Spleen (tissue), 13 donors: ENCODE data around the gene NYNRIN. TPM values are rescaled to one million over a fixed set of nuclear protein-coding genes. Genes with fewer than 3 reads are reported as not detected.

Source experiments
- DNase-seq: peaks from one replicate; pipeline ENCODE4 v3.0.0-alpha.2; 2020
- H3K27ac ChIP-seq, 8 donors: fragments of 200-600 bp; sonication (generic) in 7 of 8; 1 replicate in 4 of 8; 2 replicates in 4 of 8; pipeline versions ENCODE4 v1.5.0 to v1.8.0; 2016 to 2021; ENCODE audit warnings: inconsistent platforms in 4 of 8, mild to moderate bottlenecking in 4 of 8, moderate library complexity in 1 of 8
- H3K27me3 ChIP-seq, 7 donors: fragments of 200-600 bp; sonication (generic) in 6 of 7; replicated peaks in 1 of 7; 1 replicate in 4 of 7; 2 replicates in 3 of 7; pipeline versions ENCODE4 v1.5.0 to v1.8.0; 2016 to 2021; ENCODE audit warnings: inconsistent platforms in 3 of 7, mild to moderate bottlenecking in 1 of 7
- H3K36me3 ChIP-seq, 6 donors: fragments of 200-600 bp; sonication (generic) in 5 of 6; 1 replicate in 4 of 6; 2 replicates in 2 of 6; pipeline versions ENCODE4 v1.5.0 to v1.8.0; 2016 to 2021; ENCODE audit warnings: inconsistent platforms in 2 of 6
- H3K4me1 ChIP-seq, 6 donors: fragments of 200-600 bp; sonication (generic) in 5 of 6; 1 replicate in 3 of 6; 2 replicates in 3 of 6; pipeline versions ENCODE4 v1.5.0 to v1.8.0; 2016 to 2021; ENCODE audit warnings: inconsistent platforms in 3 of 6
- H3K4me3 ChIP-seq, 8 donors: fragments of 200-600 bp; sonication (generic) in 7 of 8; 1 replicate in 4 of 8; 2 replicates in 4 of 8; pipeline versions ENCODE4 v1.5.0 to v1.8.0; 2016 to 2021; ENCODE audit warnings: inconsistent platforms in 4 of 8, mild to moderate bottlenecking in 4 of 8, moderate library complexity in 2 of 8
- H3K9me3 ChIP-seq, 8 donors: fragments of 200-600 bp; sonication (generic) in 7 of 8; 1 replicate in 4 of 8; 2 replicates in 4 of 8; pipeline versions ENCODE4 v1.5.0 to v1.8.0; 2016 to 2021; ENCODE audit warnings: inconsistent platforms in 4 of 8
- POLR2A ChIP-seq, 3 donors: fragments of 450-650 bp; IDR thresholded peaks; one replicate each; pipeline ENCODE4 v1.5.1; 2017; ENCODE audit warnings: antibody characterized with exemption in 3 of 3, mild to moderate bottlenecking in 1 of 3
- POLR2AphosphoS5 ChIP-seq, 3 donors: sonication (generic); formaldehyde crosslinking; IDR thresholded peaks; one replicate each; pipeline ENCODE4 v1.5.1; 2017; ENCODE audit warnings: antibody characterized with exemption in 3 of 3
- WGBS, 5 donors: extraction: QIAGEN DNeasy Blood & Tissue Kit in 3 of 5; methylation state at CpG; one replicate each; pipeline versions ENCODE4 v1.1.5 to v1.1.7; 2013 to 2018; 5-methylcytosine and 5-hydroxymethylcytosine counted together
- intact Hi-C: fragments of 100-400 bp; cut with DNase I; formaldehyde crosslinking; loops from one replicate; pipeline ENCODE4 v1.15.0; 2023; ENCODE audit warnings: low total_unique reads
- long read RNA-seq, 2 donors: transcript quantifications; one replicate each; lab custom pipeline, GENCODE V29; 2026
- polyA plus RNA-seq, 3 donors: library from polyadenylated mRNA; stranded (reverse); fragments of 200-250 nt; gene quantifications; one replicate each; pipeline ENCODE4 v1.2.1, GENCODE V29; 2013
- total RNA-seq, 7 donors: library from RNA; depleted of rRNA in 3 of 7; stranded (reverse); fragments of >200 nt in 3 of 7; fragmentation: NEBNext Ultra II Directional in 4 of 7; extraction: Animal tissue kit (Norgen Biotek cat#: 25700) in 4 of 7; gene quantifications; one replicate each; pipeline versions ENCODE4 v1.1.0 to v1.2.1, GENCODE V29; 2016 to 2021
- TF ChIP-seq, protein P1 (sequence below), 11 experiments: fragments of 200-600 bp in 7 of 11; fragments of 450-650 bp in 4 of 11; sonication (generic) in 4 of 11; IDR thresholded peaks in 8 of 11; conservative IDR thresholded peaks in 3 of 11; 1 replicate in 7 of 11; 2 replicates in 4 of 11; pipeline versions ENCODE4 v1.4.0 to v1.8.0; 2016 to 2021; ENCODE audit warnings: antibody characterized with exemption in 11 of 11, inconsistent platforms in 4 of 11, mild to moderate bottlenecking in 1 of 11
- donor health status: healthy with polysubstance abuse.
- donor health status: DM: no; HTN: no; CAD: no; lungs with moderate emphysema.
- donor health status: DM: no; HTN: no; CAD: no.
- donor health status: Bipolar disorder and iron deficiency.
- donor health status: healthy.
- donor health status: DM: no; HTN: no; CAD: no.
- donor health status: DM: yes; HTN: yes; CAD: no.

NYNRIN gene
- total RNA-seq = 10 to 100 TPM in 5 of 7 donors, 1 to 10 TPM in 2; 4.7 to 18.0 (median 12.0) TPM
- polyA plus RNA-seq = 1 to 10 TPM in 2 of 3 donors, under 1 TPM in 1; 0.87 to 2.7 (median 2.2) TPM
- long read RNA-seq, donor 1, partial matches to known transcripts = 15 of 15 reads
- long read RNA-seq, donor 1, other reads (novel, unspliced or antisense) = 0 of 15 reads
- long read RNA-seq, donor 2, full-length matches to known transcripts = 1 of 1 reads
- long read RNA-seq, donor 2, partial matches to known transcripts = 0 of 1 reads
- long read RNA-seq, donor 2, other reads (novel, unspliced or antisense) = 0 of 1 reads

- Histone ChIP-seq H3K27me3 (peaks cover 0 to 20% (median 0%) of the 10 kb centered on the region in 7 donors), H3K4me3 (peak within 1 kb of the TSS; percentile 43 to 81 (median 52)), H3K36me3 (no peaks in the 10 kb centered on the region), H3K9me3 (no peaks in the 10 kb centered on the region), H3K4me1 (peaks cover 14 to 48% (median 28%) of the 10 kb centered on the region in 6 donors), H3K27ac (peak within 1 kb of the TSS in 7 of 8 donors; percentile 41 to 78 (median 67))
- intact Hi-C loops = no loop called here
- DNase-seq = peak; percentile 85
- TF ChIP-seq, protein P1, sequence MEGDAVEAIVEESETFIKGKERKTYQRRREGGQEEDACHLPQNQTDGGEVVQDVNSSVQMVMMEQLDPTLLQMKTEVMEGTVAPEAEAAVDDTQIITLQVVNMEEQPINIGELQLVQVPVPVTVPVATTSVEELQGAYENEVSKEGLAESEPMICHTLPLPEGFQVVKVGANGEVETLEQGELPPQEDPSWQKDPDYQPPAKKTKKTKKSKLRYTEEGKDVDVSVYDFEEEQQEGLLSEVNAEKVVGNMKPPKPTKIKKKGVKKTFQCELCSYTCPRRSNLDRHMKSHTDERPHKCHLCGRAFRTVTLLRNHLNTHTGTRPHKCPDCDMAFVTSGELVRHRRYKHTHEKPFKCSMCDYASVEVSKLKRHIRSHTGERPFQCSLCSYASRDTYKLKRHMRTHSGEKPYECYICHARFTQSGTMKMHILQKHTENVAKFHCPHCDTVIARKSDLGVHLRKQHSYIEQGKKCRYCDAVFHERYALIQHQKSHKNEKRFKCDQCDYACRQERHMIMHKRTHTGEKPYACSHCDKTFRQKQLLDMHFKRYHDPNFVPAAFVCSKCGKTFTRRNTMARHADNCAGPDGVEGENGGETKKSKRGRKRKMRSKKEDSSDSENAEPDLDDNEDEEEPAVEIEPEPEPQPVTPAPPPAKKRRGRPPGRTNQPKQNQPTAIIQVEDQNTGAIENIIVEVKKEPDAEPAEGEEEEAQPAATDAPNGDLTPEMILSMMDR (IDR thresholded peaks at IDR 0.05 in 8 of 11, conservative IDR thresholded peaks at IDR 0.05 in 3 of 11) = no peak
- TF ChIP-seq POLR2AphosphoS5 (IDR thresholded peaks at IDR 0.05) (peak; percentile 62 to 83 (median 76)), POLR2A (IDR thresholded peaks at IDR 0.05) (no peak)
- 2 to 9% (median 3%) methylated on average over 15 to 54 of the region's 57 CpGs for WGBS, 5 donors
Observed at GRCh38 chr14:24398653-24399446, at the start of gene NYNRIN. TSS of gene NYNRIN (plus strand) at chr14:24399003. CDS start at chr14:24399247, 244 bp downstream.

DNA sequence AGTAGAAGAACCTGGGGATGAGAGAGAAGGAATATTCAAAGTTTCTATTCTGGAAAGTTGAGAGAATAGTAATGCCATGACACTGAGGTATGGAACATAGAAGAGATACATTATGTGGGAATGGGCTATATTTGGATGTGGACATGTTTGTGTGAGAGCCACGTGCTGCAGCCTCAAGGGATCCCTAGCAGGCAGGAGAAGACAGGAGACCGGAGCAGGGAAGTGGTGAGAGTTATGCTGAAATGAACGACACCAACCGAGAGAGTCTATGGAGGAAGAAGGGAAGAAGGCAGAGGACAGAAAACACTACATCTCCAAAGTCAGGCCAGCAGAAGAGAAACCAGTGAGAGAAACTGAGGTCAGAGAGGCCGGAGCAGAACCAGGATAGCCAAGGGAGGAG lies 49.1 kb upstream of the NYNRIN start:
- no peak overlapping the region for H3K4me3 ChIP-seq
- intact Hi-C loops = no loop called here
- DNase-seq = no peak
- no peaks in the 10 kb centered on the region for H3K9me3 ChIP-seq
- H3K27ac ChIP-seq = no peak overlapping the region
- peaks cover 0 to 35% (median 0%) of the 10 kb centered on the region in 7 donors for H3K27me3 ChIP-seq
- TF ChIP-seq POLR2A (IDR thresholded peaks at IDR 0.05) = no peak
- TF ChIP-seq, protein P1 (IDR thresholded peaks at IDR 0.05 in 8 of 11, conservative IDR thresholded peaks at IDR 0.05 in 3 of 11) = no peak
- TF ChIP-seq POLR2AphosphoS5 (IDR thresholded peaks at IDR 0.05) = no peak
- no peaks in the 10 kb centered on the region for H3K4me1 ChIP-seq
- H3K36me3 ChIP-seq = no peaks in the 10 kb centered on the region
- 77 to 90% (median 81%) methylated on average over 5 of the region's 5 CpGs for WGBS, 5 donors

DNA sequence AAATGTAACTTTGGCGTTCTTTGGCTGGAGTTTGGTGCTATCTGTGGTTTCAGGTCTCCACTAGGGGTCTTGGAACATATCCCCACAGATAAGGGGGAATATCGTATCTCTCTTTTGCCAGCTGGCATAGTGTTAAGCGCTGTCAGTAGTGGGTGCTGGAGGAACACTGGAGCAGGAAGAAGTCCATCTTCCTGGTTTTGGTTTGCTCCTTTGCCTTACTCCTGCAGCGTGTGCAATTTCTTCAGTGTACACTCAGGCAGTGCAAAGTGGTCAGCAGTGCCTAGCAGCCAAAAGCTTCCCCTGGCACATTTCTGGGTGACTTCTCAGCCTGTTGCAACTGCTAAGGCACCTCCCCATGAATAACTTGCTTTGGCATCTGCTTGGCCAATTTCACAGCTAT lies 47.3 kb upstream of the NYNRIN start:
- Histone ChIP-seq H3K4me3 (no peak overlapping the region), H3K27ac (no peak overlapping the region), H3K9me3 (no peaks in the 10 kb centered on the region), H3K36me3 (no peaks in the 10 kb centered on the region), H3K4me1 (no peaks in the 10 kb centered on the region), H3K27me3 (peaks cover 0 to 33% (median 0%) of the 10 kb centered on the region in 7 donors)
- DNase-seq = no peak
- TF ChIP-seq POLR2A (IDR thresholded peaks at IDR 0.05) = no peak
- TF ChIP-seq POLR2AphosphoS5 (IDR thresholded peaks at IDR 0.05) = no peak
- TF ChIP-seq, protein P1 (IDR thresholded peaks at IDR 0.05 in 8 of 11, conservative IDR thresholded peaks at IDR 0.05 in 3 of 11) = no peak
- intact Hi-C loops = no loop called here
- WGBS, 5 donors = 34 to 44% (median 39%) methylated on average over 4 of the region's 4 CpGs
